ENCODE data around the gene CACNA1D.

DNA sequence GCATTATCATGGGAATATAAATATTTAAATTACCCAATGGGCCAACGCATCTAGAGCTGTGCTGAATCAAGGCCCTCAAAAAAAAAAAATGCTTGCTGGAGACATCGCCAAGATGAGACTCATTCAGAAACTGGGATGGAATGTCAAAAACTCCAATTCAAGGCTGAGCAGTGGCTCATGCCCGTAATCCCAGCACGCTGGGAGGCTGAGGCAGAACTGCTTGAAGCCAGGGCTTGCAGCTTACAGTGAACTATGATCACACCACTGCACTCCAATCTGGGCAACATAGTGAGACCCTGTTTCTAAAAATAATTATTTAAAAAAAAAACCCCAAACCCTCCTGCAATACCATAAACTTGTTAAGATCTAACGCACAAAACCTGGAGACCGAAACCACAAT is 3.1 kb upstream of the CACNA1D start:
- TF ChIP-seq, protein P1, sequence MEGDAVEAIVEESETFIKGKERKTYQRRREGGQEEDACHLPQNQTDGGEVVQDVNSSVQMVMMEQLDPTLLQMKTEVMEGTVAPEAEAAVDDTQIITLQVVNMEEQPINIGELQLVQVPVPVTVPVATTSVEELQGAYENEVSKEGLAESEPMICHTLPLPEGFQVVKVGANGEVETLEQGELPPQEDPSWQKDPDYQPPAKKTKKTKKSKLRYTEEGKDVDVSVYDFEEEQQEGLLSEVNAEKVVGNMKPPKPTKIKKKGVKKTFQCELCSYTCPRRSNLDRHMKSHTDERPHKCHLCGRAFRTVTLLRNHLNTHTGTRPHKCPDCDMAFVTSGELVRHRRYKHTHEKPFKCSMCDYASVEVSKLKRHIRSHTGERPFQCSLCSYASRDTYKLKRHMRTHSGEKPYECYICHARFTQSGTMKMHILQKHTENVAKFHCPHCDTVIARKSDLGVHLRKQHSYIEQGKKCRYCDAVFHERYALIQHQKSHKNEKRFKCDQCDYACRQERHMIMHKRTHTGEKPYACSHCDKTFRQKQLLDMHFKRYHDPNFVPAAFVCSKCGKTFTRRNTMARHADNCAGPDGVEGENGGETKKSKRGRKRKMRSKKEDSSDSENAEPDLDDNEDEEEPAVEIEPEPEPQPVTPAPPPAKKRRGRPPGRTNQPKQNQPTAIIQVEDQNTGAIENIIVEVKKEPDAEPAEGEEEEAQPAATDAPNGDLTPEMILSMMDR (IDR thresholded peaks at IDR 0.05), result no peak
- no peak for TF ChIP-seq POLR2AphosphoS5 (IDR thresholded peaks at IDR 0.05)

Measured in esophagus muscularis mucosa (tissue), 3 donors.